GM23338 (cell line): ENCODE data around the gene ZNF697.

ENCODE experiments used
- CREB1 ChIP-seq: fragments of 250-450 bp; sonication (Bioruptor Pico); IDR thresholded peaks from 2 replicates; pipeline ENCODE4 v1.5.0; 2020; ENCODE audit warnings: low read depth, mild to moderate bottlenecking, moderate library complexity
- CTCF ChIP-seq, 2 experiments: fragments of 200-600 bp in 1 of 2; sonication (generic) in 1 of 2; conservative IDR thresholded peaks; 2 replicates each; pipeline versions ENCODE4 v1.5.1 to v1.6.1; 2016 to 2017; ENCODE audit warnings: antibody characterized with exemption in 2 of 2, low read depth in 2 of 2, mild to moderate bottlenecking in 2 of 2, moderate library complexity in 1 of 2
- EZH2 ChIP-seq: fragments of 200-600 bp; sonication (generic); IDR thresholded peaks from one replicate; pipeline ENCODE4 v1.8.0; 2017; ENCODE audit warnings: antibody characterized with exemption, mild to moderate bottlenecking, low read depth; ENCODE audit not compliant: unreplicated experiment
- EZH2phosphoT487 ChIP-seq: fragments of 200-600 bp; sonication (generic); IDR thresholded peaks from one replicate; pipeline ENCODE4 v1.8.1; 2018; ENCODE audit warnings: antibody characterized with exemption; ENCODE audit not compliant: unreplicated experiment
- JUNB ChIP-seq: IDR thresholded peaks from one replicate; pipeline ENCODE4 v1.6.1; 2016; ENCODE audit warnings: antibody characterized with exemption; ENCODE audit not compliant: unreplicated experiment
- NANOG ChIP-seq: IDR thresholded peaks from 2 replicates; pipeline ENCODE4 v1.6.1; 2016; ENCODE audit warnings: antibody characterized with exemption, borderline replicate concordance
- POLR2AphosphoS5 ChIP-seq: IDR thresholded peaks from 2 replicates; pipeline ENCODE4 v1.6.1; 2016; ENCODE audit warnings: antibody characterized with exemption, low read depth
- REST ChIP-seq: IDR thresholded peaks from one replicate; pipeline ENCODE4 v1.6.1; 2018; ENCODE audit warnings: antibody characterized with exemption; ENCODE audit not compliant: unreplicated experiment
- ZNF114 ChIP-seq: fragments of 250-450 bp; sonication (Bioruptor Pico); IDR thresholded peaks from 2 replicates; pipeline ENCODE4 v1.5.0; 2020; ENCODE audit warnings: mild to moderate bottlenecking, moderate library complexity
- ZNF331 ChIP-seq: fragments of 250-450 bp; sonication (Bioruptor Pico); IDR thresholded peaks from 2 replicates; pipeline ENCODE4 v1.5.0; 2020; ENCODE audit warnings: low read depth, mild to moderate bottlenecking, moderate library complexity

- no peak for TF ChIP-seq CTCF (conservative IDR thresholded peaks at IDR 0.05; ENCODE audit: low read depth in 2 of 2)
- no peak for TF ChIP-seq POLR2AphosphoS5
- no peak for TF ChIP-seq EZH2phosphoT487
- no peak for TF ChIP-seq EZH2
- no peak for TF ChIP-seq ZNF331 (CRISPR knock-in tag)
- TF ChIP-seq REST = no peak
- no peak for TF ChIP-seq JUNB
- TF ChIP-seq CREB1 (CRISPR knock-in tag) = no peak
- no peak for TF ChIP-seq NANOG
- TF ChIP-seq ZNF114 = no peak
These were observed 11.6 kb upstream of the ZNF697 start for GRCh38 chr1:119659628-119660027.
